Fibroblast of gingiva (primary cell): ENCODE data around the gene TACO1.

Experiments
- DNase-seq: peaks from one replicate; pipeline ENCODE4 v3.0.0-alpha.2; 2011; ENCODE audit warnings: low read depth

TACO1 gene

GRCh38 chr17:63601439-63602371 lies 1.0 kb downstream of the TACO1 start:
- no peak for DNase-seq

DNA sequence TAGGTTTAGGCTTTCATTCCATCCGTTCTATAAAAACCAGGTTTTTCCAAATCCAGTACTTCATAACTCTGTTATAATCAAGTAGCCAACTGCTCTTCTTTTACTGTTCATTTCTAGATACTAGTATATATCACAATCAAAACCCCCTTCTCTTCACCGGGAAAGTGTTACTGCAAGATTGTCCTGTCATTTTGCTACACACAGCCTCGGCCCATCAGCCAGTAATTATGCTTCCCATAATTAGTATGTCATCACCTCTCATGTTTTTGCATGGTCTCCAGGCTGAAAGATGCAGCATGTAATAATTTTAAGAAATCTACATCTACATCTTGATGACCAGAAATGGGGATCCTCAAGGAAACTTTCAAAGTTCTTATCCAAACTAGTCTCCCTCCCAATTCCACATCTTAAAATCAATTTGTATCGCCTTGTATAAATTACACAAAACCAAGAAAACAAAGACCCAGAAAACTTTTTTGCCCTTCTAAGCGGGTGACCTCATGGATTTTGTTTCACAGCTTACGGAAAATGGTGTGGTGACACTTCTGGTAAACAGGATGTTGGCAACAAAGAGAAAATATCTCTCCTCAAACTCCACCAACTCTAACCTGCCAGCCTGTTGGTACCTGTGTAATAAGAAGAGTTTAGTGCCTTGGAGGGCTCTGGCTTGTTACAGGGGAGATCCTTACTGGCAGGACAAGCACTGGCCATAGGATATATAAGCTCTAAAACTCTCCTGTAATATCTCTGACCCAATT lies 9.3 kb downstream of the TACO1 start:
- no peak for DNase-seq

- no peak for DNase-seq
These were observed 10.2 kb downstream of the TACO1 start for GRCh38 chr17:63610854-63611253.

DNA sequence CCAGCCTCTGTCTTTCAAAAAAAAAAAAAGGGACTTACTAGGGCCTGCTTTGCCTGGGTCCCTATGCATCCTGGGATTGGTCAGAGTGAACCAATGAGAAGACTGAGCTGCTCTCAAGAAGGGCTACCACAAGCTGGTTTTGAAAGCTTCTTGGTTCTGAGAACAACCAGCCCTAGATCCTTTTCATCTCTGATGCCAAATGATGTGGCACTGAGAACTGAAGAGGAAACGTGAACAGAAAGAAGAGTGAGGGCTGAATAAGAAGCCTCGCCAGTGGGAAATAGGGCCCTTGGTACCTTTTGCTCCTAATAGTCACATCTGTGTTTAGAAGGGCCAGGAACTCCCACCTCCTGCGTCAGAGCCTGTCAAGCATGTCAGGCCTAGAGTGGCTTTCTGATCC lies 10.7 kb downstream of the TACO1 start:
- no peak for DNase-seq

GRCh38 chr17:63613663-63614062 lies 13.0 kb downstream of the TACO1 start:
- no peak for DNase-seq

DNA sequence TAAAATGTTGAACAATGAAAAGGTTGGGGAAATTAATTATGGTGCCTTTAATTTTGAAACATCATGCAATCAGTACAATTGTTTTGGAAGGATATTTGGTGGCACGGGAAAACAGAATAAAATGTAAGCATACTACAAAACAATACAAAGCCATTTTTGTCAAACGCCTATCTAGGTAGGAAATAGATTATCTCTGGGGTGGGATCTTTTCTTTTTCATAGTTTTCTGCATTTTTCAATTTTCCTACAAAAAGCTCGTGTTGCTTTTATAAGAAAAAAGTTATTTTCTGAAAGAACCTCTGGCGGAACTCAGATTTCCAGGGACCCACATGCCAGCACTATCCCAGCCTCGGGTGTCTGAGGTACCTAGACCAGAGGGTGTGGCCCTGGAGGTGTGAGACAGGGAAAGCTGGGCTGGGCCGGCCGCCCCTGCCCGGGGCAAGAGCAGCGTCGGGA lies 20.6 kb downstream of the TACO1 start:
- DNase-seq, result no peak

DNA sequence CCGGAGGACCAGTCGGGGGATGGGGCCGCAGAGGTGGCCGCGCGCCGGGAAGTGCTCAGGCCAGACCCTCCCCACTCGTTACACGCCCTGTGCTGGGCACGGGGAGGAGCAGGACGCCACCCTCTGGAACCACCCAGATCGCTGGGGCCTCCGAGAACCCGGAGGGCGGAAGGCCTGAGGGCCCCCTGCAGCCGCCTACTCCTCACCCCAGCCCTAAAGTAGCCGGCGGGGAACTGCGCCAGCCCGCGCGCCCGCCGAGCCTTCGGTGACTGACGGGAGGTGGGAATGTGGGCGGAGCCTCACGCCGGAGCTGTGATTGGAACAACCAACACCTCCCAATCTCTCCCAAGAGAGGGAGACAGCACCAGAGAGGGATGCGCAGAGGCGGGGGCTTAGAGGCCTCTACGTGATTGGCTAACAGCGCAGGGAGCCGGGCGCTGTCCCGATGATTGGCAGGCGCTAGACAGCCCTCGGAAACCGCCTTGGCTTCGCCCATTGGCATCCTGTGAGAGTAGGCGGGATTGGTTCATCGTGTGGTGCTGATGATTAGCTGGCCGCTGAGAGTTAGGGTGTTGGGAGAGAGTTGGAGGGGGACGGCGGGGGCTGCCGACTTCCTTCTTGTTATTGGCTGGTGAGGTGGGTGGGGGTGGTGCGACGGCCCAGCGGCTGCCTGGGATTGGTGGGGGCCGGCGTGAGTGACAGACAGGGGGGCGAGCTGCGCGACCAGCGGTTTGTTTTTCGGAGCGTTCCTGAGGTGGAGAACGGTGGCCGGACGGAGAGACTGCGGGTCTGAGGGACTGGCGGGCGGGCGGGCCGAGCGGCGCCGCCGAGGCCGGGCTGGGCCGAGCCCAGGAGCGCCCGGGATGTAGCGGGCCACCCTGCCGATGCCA lies 21.2 kb downstream of the TACO1 start, which contains the start of gene MAP3K3:
Gene MAP3K3, plus strand, starts transcription at position 734 of the 890 bp plus-strand sequence. CDS start 343 bp downstream, outside the sequence.
- DNase-seq, result peak; percentile 100

DNA sequence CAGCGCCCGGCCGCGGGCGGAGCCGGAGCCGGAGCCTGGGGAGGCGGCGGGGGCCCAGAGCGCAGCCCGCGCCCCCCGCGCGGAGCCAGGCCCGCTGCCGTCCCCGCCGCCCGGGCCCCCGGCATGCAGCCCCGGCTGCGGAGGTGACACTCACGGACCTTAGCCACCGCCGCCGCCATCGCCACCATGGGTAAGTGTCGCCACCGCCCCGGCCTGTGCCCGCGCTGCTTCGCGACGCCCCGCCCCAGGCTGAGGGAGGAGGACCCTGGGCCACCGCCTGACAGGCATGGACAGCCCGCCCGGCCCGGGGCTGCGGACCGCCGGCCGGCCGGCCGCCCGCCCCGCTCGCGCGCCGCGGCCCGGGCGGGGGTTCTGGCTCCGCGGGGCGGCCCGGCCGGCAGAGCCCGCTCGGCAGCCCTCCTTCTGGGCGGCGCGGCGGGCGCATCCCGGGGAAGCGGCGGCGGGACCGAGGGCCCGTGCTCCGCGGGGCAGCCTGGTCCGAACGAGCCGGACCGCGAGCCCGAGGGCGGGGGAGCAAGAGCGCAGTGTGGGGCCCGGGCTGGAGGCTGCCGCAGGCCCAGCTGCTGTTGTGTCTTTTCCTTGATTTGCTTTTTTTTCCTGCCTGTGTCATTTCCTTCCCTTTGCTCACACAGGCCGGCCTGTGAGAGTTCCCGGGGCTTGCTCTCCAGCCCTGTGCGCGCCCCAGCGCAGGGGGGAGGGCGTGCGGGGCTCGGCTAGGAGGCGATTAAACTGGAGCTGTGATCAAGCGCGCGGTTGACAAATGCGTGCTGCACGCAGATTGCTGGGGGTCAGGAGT lies 22.1 kb downstream of the TACO1 start:
- DNase-seq, result peak; percentile 51

- DNase-seq, result no peak
These were observed 23.3 kb downstream of the TACO1 start for GRCh38 chr17:63623786-63624530.

DNA sequence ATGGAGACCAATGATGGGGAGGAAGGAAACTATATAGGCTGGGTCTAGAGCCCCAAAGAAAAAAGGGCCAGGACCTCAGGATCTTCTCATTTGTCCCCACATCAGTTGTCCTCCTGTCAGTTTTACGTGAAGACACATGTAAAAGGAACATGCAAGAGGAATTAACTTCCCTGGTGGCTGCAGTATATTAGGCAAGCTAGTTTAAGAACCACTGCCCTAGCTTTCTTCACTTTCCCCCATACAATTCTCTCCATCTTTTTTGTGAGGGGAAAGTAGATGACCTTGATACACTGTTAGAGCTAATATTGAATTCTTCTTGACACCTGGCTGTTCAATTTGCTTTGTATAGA lies 23.8 kb downstream of the TACO1 start:
- DNase-seq, result no peak

DNA sequence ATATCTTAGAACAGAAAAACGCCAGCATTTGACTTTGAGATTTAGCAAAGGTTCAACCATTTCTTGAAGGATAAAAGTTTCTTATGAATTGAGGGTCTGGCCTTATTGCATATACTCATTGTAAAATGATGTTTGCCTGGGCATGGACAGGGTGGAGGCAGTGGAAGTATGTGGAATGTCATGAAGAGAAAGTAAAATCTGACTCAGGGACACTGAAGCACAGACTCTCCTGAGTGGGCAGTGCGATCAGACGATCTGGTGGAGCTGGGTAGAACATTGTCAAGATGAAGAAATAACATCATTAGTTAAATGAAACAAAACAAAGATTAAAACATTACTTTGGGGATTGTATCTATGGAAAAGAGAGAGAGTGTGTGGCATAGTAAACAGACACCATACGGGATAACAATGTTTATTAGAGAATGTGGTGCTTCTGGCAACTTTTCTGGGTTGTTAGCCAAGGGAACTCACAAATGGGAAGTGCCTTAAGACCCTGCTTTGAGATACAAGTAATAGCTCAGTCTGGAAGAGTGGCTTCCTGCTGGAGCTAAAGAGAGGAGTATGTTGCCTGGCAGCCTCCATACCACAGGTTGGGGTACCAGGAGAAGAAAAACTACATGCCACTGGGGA lies 26.0 kb downstream of the TACO1 start:
- DNase-seq, result peak; percentile 35

DNA sequence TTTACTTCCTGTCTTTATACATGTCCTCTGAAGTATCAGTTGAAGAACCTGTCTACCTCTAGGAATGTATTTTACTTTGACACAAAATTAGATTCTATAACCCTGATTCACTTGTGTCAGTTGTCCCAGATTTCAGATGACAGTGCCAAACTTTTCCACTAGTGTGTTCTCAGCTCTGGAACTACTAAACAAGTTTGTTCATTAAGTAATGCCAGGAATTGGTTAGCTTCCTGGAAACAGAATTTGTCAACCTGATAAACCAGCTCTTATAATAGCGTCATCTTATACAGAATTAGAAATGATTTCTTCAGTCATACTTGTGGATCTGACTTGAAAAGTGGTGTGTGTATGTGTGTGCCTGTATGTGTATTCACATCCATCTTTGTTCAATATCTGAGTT lies 28.9 kb downstream of the TACO1 start:
- no peak for DNase-seq

- DNase-seq, result no peak
These were observed 30.4 kb downstream of the TACO1 start for GRCh38 chr17:63631062-63631461.

GRCh38 chr17:63631626-63632025 lies 30.9 kb downstream of the TACO1 start:
- no peak for DNase-seq

- no peak for DNase-seq
These were observed 33.0 kb downstream of the TACO1 start for GRCh38 chr17:63633742-63634141.

DNA sequence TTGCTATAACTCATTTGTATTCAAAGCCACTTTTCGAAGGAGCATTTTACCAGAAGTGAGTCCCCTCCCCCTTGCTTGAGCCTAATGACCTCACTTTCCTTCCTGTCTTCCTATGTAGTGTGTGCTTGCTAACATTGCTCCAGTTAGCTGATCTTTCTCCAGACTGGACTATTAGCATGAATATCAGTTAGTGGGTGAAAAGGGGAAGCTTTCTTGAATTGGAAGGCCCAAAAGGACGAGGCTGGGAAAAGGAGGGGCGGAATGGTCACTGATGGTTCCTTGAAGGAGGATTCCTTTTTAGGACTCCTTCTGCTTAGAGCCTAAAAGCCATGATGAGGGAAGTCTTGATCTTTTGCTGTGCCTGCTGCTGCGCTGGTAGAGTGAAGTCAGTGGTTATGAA lies 33.5 kb downstream of the TACO1 start:
- DNase-seq, result no peak

DNA sequence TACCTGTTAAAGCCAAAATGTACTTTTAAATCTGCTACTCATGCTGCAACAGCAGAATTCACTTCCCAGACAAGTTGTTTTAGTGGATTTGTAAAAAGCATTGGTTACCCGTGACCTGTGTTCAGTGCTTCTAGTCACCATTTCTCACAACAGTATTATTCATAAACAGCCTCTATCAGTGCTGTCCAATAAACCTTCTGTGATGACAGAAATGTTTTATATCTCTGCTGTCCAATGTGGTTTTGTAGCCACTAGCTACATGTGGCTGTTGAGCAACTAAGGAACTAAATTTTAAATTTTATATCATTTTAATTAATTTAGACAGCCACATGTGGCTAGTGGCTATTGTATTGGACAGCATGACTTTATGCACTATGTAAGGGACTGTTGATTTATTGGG lies 34.1 kb downstream of the TACO1 start:
- DNase-seq, result no peak

DNA sequence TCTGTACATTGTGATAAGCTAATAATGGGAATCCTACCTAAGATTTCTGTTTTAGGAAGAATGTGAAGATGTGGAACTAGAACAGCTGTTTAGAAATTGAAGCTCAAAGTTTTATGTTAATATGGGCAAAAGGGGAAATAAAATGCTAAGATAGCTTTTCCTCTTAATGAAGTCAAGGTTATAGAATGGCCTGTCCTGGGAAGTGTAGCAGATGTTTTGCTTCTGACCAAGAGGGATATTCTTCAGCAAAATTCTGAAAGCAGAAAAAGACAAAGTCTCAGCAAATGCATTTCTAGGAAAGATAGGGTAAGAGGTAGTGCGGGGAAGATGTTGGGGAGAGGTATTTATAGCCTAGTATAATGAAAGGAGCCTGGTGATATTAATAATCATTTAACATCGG lies 34.6 kb downstream of the TACO1 start:
- no peak for DNase-seq

GRCh38 chr17:63635787-63636186 lies 35.1 kb downstream of the TACO1 start:
- peak; percentile 53 for DNase-seq

DNA sequence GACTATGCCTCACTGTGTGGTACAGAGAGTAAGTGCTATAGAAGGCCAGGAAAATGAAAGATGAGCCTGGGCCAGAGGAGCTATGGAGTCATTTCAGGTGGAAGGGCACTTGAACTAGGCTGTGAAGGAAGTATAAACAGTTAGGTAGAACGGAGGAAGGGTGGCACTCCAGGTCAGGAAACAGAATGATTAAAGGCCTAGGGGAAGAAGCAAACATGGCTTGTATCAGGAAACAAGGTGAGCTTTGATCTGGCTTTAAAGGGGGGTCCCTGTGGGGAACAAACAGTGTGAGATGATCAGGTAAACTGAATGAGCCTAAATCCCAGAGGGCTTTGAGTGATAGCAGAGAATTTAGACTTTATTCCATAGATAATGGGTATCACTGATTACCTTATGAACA lies 38.4 kb downstream of the TACO1 start:
- DNase-seq, result no peak
